Activated naive CD4-positive, alpha-beta T cell treated with anti-CD3 and anti-CD28 coated beads, Interleukin-2, amount 50 U/mL, for 16 hours (primary cell): ENCODE results near the gene NOP56.
"Not testable (repeated sequence)": the region's sequence is repeated elsewhere in the genome, so short reads cannot be mapped to it uniquely, and the experiment has no call there.

Experiments used
- DNase-seq: peaks from one replicate; pipeline ENCODE4 v3.0.0-alpha.2; 2020

NOP56 gene

DNA sequence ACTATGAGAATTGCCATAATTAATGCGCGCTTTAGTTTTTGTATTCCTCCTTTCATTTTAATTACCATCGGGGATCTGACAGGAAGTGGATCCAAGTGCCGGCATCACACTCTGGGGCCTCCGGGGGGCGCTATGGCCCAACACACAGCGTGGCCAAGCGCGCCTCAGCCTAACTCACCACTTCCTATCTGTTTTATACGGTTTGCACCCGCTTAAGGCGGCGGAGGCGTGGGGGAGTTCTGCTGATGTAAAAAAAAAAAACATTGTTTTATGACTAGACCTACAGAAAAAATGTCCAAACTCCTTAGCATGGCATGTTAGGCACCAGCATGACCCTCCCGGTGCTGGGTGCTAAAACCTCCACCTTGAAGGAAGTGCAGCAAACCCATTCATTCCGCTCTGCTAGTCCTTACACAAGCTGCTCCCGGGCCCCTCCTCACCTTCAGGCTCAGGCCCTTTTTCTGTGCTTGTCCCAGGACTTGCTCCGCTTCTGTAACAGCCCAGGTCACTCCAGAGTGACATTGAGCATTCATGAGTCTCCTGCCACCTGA, 35.7 kb downstream of the NOP56 start:
- peak; percentile 79 for DNase-seq

DNA sequence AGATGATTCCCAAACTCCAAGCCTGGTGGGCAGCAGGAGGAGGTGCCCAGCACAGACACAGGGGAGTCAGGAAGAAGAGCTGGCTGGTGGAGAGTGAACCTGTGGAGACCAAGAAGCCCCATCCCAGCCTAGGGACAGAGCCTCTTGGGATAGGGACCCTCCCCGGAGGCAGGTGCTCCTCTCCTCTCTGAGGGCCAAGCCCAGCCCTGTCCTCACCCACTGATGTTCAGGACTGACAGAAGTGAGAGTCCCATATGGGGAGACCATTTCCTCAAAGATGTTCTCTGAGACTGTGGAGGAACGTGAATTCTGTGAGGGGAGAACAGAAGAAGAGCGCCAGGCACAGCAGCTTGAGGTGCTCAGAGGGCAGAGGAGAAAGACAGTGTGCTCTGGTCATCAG, 37.8 kb downstream of the NOP56 start:
- no peak for DNase-seq

DNA sequence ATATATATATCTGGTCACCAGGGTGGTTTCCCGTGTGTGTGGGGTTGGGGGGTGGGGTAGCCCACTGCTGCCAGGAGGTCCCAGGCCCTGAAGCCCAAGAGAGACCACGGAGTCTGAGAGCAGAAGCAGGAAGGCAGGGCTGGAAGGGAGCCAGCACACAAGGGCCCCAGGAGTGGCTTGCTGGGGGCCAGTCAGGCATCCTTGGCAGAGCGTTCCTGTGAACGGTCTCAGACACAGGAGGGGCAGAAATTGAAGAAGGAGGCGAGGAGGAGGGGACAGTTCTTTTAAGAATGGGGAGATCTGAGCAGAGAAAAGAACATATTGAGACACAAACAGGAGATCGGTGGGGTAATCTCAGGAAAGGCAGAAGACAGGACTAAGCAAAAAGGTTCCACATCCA, 38.3 kb downstream of the NOP56 start:
- DNase-seq, result no peak

DNA sequence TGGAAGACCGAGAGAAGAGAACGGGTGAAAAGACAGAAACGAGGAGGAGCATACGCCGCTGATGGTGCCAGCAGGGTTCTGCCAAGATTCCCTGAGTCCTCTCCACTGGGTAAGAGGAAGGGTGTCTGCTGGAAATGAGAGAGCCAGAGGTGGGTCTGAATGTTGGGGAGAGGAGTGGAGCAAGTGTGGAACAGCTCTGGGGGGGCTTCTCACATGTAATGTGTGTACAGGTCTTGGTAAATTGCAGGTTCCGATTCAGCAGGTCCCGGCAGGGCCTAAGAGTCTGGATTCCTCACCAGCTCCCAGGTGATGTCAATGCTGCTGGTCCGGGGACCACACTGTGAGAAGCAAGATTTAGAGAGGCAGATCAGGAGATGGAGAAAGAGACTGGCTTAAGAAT, 38.7 kb downstream of the NOP56 start:
- no peak for DNase-seq

DNA sequence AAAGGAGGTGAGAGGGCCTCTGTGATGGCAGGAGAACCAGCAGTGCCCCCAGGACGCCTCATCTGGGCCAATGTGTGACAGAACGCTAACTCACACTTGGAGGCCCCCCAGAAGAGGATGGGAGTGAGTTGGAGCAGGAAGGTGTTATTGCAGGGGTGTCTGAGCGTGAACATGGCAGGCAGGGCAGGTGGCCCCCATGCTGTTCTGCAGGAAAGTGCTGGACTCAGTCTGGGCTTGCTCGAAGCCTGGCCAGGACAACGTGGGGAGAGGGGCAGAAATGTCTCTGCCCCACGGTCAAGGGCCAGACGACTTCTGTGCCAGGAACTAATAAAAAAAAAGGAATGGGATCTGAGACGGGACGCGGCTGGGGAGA, 39.2 kb downstream of the NOP56 start:
- DNase-seq, result no peak

DNA sequence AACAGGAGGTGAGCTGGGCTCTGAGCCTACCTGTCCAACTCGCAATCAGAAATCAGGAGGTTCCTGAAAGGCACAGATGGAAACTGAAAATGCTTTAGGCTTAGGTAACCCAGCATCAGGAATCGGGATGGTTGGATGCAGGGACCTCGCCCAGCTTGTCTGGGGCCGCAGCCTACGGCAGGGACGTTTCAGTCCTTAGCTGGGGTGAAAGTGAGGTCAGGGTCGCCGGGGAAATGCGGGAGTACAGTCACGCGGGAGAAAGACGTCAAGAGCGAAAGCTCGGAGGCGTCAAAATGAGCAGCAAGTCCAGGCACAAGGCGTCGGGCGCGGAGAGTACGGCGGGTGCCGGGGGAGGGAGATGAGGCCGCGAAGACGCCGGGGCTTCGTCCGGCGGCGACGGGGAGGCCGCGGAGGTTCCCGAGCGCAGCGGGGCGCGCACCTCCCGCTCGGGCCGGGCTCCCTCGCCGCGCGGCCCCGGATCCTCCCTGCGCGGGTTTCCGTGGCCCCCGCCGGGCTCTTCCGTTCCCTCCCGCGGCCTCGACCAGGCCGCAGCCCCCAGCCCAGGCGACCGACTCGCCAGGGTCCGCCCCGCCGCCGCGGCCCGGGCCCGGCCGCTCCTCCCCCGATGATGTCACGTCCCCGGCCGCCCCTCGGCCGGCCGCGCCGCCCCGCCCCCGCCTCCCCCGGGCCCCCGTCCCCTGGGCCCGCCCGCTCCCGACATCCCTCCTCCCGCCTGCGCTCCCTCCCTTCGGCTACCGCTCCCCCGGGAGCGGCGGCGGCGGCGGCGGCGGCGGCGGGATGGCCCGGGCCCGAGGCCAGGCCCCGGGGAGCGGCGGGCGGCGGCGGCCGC, 39.8 kb downstream of the NOP56 start, which contains the start of gene EBF4:
Gene EBF4 (plus strand): TSS at position 745 of the 850 bp plus-strand sequence. CDS start 866 bp downstream, outside the sequence.
- peak; percentile 26 for DNase-seq

DNA sequence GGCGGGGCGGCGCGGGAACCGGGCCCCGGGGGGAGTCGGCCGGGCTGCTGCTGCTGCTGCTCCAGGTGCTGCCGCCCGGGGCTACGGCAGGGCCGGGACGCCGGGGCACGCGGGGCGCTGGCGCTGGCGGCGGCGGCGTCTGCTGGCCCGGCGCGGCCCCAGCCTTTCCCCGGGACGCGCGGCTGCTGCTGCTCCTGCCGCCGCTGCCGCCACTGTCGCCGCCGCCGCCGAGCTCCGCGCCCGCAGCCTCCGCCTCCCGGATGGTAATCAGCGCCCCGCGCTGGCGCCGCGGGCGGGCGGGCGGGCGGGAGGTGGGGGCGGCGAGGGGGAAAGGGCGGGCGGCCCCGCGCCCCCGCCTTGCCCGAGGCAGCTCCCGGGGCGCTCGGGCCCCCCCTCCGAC, 40.5 kb downstream of the NOP56 start:
- peak; percentile 34 for DNase-seq

DNA sequence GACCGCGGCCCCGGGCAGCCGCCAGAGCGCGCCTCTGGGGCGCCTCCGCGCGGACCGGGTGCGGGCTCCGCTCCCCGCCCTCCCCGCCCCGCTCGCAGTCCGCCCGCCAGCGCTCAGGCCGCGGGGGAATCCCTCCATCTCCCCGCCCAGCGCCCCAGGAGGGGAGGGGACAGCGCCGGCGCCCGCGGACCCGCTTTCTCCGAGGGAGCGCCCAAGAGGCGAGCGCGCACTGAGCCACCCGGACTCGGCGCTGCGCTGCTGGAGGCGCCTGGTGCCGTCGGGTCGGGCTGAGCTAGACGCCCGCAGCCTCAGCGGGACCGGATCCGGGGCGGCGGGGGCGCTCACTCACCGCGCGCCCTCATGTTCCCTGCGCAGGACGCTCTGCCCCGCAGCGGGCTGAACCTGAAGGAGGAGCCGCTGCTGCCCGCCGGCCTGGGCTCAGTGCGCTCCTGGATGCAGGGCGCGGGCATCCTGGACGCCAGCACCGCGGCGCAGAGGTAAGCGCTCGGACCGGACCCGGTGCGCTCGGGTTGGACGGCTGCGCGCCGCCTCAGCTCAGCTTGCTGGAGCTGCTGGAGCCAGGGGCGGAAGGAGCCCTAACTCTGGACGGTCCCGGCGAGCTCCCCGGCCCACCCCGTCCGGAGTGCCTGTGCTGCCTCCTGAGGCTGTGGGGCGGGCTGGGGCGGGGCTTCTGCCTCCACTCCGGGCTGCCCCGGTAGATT, 41.0 kb downstream of the NOP56 start:
- peak; percentile 49 for DNase-seq

DNA sequence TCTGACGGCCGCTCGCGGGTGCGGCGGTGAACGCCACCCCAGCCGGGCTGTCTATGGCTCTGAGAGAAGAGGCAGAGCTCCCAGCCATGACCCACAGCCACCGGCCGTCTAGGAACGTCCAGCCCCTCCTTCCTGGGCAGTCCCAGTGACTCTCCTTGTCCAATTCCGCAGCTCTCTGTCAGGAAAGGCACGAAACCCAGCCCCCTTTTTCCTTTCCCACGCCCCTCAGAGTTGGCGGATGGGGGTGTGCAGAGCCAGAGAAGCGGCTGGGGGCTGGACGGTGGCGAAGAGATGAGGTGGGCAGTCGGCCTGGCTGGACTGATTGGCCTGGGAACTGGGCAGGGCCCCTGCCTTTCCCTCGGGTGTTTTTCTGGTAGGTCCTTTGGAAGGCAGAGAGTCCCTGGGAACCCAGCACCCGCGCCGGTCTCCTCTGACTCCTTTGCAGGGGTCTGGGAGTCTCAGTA, 41.6 kb downstream of the NOP56 start:
- DNase-seq, result no peak

DNA sequence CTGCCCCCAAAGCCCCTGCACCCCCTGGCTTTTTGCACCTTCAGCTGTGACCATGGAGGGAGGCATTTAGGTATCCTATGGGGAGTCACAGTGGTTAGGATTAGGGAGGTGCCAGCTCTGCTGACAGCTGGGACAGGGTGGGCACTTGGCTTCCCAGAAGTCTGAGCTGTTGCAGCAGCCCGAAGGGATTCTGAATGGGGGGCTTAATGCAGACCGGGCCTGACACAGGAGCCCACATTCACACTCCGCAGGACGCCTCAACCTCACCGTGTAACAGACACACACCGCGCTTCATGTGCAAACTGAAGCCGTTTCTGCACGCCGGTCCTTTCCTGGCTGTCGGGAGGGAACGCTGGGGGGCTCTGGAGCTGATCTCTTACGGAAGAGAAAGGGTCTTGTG, 42.1 kb downstream of the NOP56 start:
- DNase-seq, result no peak

DNA sequence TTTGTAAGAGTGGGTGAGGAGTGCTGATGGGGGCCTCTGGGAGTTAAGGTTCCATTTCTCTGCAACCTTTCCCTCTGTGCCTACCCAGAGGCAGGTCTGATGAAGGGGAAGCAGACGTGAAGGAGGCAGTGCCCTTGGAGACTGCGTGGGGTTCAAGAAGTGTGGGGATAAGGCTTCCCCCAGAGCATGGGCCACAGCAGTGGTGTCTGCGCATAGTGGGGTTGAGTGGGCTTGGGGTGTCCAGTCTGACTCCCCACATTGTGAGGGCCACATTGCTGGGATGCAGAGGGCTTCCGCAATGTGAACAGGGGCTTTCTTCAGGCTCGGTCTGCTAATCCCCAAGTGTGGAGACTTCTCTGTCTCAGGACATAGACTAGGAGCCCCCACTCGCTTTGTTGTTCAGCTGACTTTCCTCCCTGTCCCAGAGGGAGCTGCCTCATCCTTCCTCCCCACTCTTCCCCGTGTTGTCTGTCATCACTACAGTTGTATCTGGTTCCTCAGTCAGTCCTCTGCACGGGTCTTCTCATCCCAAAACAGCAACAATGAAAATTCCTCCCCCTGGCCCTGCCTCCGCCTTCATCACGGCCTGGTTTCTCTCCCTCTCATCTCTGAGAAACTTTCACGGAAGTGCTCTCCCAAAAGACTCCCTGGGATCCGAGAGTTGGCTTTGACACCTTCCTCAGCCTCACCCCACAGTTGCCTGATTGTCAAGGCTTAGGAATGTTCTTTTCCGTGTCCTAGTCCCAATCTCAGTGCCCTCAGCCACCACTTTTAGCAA, 43.0 kb downstream of the NOP56 start:
- no peak for DNase-seq

DNA sequence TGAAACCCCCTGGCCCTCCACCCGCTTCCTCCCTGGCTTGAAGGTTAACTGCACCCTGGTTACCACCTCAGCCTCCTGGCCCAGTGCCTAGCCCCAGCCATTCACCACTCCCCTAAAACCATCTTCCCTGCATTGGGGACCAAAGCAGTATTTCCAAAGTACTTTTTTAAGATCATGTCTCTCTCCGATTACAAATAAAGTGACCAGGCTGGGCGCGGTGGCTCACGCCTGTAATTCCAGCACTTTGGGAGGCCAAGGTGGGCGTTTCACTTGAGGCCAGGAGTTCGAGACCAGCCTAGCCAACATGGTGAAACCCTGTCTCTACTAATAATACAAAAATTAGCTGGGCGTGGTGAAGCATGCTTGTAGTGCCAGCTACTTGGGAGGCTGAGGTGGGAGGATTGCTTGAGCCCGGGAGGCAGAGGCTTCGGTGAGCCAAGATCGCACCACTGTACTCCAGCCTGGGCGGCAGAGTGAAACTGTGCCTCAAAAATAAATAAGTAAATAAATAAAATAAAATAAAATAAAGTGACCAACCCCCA, 43.6 kb downstream of the NOP56 start:
- not testable (repeated sequence) for DNase-seq

DNA sequence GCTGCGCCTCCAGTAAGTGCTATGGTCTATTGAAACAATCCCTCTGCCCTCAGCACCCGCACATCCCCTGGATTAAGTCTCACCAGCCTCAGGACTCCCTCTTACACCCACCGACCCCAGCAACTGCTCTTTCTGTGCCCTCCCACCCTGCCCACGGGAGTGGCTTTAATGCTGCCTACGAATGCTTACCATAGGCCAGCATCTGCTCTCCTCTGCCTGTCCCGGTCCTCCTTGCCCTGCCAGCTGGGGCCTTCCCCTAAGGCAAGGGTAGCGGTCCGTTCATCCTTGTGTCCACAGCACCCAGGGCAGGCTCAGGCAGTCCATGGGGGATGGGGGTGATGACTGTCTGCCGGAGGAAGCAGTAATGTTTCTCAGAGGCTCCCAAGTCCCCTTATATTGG, 44.2 kb downstream of the NOP56 start:
- DNase-seq, result no peak

DNA sequence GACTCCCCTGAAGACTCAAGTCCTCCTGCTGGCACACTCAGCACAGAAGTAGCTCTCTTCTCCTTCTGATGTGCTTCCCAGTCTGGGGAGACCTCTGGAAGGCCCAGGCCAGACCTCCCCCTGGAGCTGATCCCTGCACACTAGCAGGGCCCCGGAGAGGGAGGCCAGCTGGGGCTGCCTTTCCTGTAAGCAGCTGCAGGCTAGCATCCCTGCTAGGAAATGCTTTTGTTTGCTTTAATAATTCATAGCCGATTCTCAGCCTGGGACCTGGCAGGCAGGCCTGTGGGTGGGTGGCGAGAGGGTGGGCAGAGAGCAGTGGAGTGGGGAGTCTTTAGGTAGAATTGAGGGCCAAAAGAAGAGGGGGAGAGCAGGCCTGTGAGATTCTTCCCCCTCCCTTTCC, 45.3 kb downstream of the NOP56 start:
- DNase-seq, result no peak

DNA sequence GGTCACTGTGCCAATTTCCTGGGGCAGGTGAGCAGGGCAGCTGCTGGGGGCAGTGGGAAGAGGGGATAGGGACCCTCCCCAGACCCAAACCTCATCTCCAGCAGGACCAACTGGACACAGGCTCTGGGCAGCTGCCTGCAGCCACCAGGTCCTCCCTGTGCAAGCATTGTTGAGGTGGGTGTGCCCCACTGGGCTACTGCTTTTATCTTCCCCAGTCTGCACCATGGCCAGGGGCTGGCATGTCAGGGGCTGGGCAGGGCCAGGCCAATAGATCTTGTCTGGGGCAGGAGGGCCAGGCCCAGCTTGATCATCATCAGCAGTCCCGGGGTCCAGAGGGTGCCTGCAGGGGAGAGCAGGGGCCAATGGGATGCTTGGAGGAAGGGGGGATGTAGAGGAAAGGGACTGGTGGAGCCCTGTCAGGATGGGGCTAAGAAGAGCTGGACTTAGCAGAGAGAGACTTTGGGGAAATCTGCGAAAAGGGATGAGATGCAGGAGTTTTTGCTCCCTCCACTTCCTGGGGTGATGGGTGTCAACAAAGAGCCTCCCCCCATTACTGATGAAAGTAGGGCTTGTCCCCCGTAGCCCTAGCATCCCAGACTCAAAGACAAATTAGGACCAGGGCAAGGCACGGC, 45.9 kb downstream of the NOP56 start:
- DNase-seq, result no peak

DNA sequence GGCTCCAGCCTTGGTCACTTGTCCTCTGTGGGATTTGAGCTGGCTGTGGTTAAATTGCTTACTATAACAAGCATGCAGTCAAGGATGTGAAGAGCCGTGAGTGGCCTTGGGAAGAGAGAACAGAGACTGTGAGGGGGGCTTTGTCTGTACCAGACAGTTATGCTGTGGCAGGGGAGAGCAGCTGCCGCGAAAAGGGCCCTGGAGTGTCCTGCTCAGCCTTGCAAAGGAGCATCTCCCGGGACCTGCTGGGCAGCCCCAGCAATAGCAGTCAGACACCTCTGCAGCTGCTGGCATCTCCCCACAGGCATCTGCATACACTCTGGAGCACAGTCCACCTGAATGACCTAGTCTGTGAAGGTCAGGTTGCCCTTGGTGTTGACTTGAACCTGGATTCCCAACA, 46.5 kb downstream of the NOP56 start:
- no peak for DNase-seq

DNA sequence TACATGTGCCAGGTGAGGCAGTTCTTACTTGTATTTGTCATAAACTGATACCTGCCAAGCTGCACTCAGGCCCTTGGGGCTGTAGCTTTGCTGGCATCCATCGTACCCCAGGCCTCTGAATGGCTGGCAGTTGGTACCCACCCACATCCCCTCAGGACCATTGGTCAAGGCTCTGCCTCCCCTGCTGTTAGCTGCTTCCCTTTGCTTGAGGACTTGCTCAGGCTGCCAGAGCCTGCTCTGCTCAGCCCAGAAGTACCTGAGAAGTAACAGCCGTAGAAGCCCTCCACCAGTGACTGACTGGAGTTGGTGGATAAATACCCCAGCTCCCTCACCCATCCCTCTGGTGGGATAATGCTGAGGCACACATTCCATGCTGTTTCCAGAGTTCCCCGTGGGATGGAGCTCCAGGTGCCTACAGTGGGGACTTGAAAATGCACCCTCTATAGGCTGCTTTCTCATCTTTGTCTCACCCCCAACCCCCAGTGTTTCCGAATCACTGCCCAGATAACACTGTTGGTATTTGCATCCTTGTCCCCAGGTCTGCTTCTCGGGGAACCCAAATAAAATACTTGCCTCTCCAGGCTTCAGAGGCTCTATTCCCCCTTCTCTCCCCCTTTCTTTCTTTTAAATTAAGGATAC, 47.5 kb downstream of the NOP56 start:
- DNase-seq, result no peak

DNA sequence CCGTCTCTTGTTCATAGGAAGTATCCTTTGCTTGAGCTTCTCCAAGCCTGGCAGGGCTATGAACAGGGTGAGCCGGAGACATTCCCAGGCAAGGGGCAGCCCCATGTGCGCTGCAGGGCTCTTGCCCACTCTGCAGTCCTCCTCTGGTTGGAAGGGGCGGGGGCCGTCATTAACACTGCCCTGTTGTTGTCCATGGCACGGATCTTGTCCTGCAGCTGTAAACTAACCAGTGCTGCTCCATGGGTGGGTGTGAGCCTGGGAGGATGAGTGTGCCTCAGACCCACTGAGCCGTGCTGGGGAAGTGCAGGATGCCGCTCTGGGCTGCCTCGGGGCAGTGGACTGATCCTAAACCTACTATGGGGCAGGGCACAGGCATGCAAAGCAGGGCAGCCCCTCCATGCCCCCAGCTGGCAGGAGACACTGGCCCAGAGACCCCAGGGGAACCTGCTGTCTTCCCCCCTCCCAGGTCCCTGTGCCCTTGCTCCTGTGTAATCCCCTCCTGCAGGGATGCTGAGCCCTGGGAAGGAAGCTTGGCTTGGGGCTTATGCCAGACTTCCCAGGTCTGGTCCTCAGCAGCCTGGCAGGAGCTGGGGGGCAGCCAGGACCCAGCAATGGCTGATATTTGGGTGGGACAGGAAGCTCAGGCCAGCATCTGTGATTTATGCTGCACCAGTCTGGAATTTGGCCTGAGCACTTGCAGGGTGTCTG, 48.6 kb downstream of the NOP56 start:
- DNase-seq, result no peak

DNA sequence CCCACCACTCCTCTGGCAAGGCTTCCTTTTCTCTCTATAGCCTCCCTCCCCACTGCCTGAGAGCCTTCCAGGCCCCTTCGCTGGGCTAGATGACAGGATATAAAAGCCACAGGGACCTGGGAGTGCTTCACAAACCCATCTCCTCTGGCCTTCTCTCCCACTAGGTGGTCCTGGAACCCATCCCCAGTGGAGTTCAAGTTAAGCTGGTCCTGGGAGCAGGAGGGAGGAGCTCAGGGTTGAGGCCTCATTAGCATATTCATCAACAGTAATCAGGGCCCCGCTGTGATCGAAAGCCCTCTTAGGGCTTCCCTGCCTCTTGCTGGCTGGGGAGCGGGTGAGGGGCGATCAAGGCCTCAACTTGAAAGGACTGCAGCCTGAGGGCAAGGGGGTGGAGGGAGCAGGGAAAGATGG, 49.2 kb downstream of the NOP56 start:
- DNase-seq, result no peak

DNA sequence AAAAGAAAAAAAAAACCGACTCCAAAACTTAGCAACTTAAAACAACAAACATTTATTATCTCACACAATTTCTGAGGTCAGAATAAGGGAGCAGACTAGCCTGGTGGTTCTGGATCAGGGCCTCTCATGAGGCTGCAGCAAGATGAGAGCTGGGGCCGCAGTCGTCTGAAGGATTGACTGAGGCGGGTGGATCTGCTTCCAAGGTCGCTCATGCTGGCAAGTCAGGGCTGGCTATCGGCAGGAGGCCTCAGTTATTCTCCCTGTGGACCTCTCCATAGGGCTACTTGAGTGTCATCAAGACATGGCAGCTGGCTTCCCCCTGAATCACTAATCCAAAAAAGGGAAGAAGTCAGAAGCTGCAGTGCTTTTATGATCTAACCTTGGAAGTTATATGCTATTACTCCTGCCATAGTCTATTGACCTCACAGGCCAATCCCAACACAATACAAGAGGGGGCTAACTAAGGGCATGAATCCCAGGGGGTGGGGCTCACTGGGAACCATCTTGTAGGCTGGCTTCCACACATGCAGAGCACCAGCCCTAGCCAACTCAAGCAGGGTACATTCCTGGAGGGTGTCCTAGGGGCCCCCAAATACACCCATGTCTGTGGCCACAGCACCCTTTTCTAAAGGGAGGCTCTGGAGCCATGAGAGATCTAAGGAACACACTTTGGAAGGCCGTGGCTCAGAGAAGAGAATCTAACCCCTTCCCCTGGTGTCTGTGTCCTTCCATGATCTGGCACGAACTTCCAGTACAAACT, 51.5 kb downstream of the NOP56 start:
- no peak for DNase-seq
